Measurements from ENCODE around the gene CEP350.

- TF ChIP-seq CTCF (IDR thresholded peaks at IDR 0.05 in 2 of 3, conservative IDR thresholded peaks at IDR 0.05 in 1 of 3; ENCODE audit: borderline replicate concordance in 1 of 3, insufficient read depth in 1 of 3, low read depth in 2 of 3, low read length in 2 of 3) (no peak), POLR2A (IDR thresholded peaks at IDR 0.05; ENCODE audit: borderline replicate concordance, extremely low read depth, insufficient read depth, insufficient read length) (no peak)
These were observed 36.2 kb downstream of the CEP350 start for GRCh38 chr1:179990847-179991246.

All from HCT116 (cell line).